Loucy (cell line): ENCODE results near the gene POMT1.

Source experiments
- H2AFZ ChIP-seq: fragments of 200-600 bp; sonication (generic); 2 replicates; pipeline ENCODE4 v1.6.0; 2016; ENCODE audit warnings: antibody characterized with exemption, mild to moderate bottlenecking, low read length, moderate library complexity
- H3F3A ChIP-seq: fragments of 200-600 bp; 2 replicates; pipeline ENCODE4 v1.6.0; 2016; ENCODE audit warnings: antibody characterized with exemption, low read depth, mild to moderate bottlenecking
- H3K27me3 ChIP-seq: fragments of 200-600 bp; sonication (generic); 2 replicates; pipeline ENCODE4 v1.6.1; 2014; ENCODE audit warnings: low read length, mild to moderate bottlenecking; ENCODE audit not compliant: insufficient read depth, poor library complexity, severe bottlenecking
- H3K36me3 ChIP-seq: fragments of 200-600 bp; sonication (generic); 2 replicates; pipeline ENCODE4 v1.6.1; 2016; ENCODE audit warnings: low read length; ENCODE audit not compliant: insufficient read depth
- H3K4me1 ChIP-seq: fragments of 200-600 bp; sonication (generic); 2 replicates; pipeline ENCODE4 v1.5.1; 2014; ENCODE audit warnings: low read length, mild to moderate bottlenecking; ENCODE audit not compliant: insufficient read depth, poor library complexity, severe bottlenecking
- H3K4me2 ChIP-seq: fragments of 200-600 bp; sonication (generic); 2 replicates; pipeline ENCODE4 v1.6.0; 2014; ENCODE audit warnings: antibody characterized with exemption, low read length, low read depth, mild to moderate bottlenecking; ENCODE audit not compliant: poor library complexity, severe bottlenecking
- H3K4me3 ChIP-seq: fragments of 200-600 bp; sonication (generic); 2 replicates; pipeline ENCODE4 v1.5.1; 2014; ENCODE audit warnings: low read length, mild to moderate bottlenecking, mixed read lengths; ENCODE audit not compliant: poor library complexity, severe bottlenecking
- H3K79me2 ChIP-seq: fragments of 200-600 bp; sonication (generic); 2 replicates; pipeline ENCODE4 v1.6.1; 2014; ENCODE audit warnings: low read length; ENCODE audit not compliant: insufficient read depth
- H3K9ac ChIP-seq: fragments of 200-600 bp; sonication (generic); 2 replicates; pipeline ENCODE4 v1.6.0; 2014; ENCODE audit warnings: mild to moderate bottlenecking, low read depth, low read length, moderate library complexity; ENCODE audit not compliant: poor library complexity, severe bottlenecking
- H3K9me2 ChIP-seq: fragments of 200-600 bp; sonication (generic); replicated peaks from 2 replicates; pipeline ENCODE4 v1.6.1; 2016; ENCODE audit warnings: low read depth, low read length, mixed read lengths
- H3K9me3 ChIP-seq: fragments of 200-600 bp; sonication (generic); 2 replicates; pipeline ENCODE4 v1.6.1; 2014; ENCODE audit warnings: mild to moderate bottlenecking, antibody characterized with exemption, low read length, low read depth; ENCODE audit not compliant: insufficient read depth
- H4K20me1 ChIP-seq: fragments of 200-600 bp; sonication (generic); 2 replicates; pipeline ENCODE4 v1.6.0; 2014; ENCODE audit warnings: antibody characterized with exemption, low read length, mild to moderate bottlenecking; ENCODE audit not compliant: insufficient read depth, poor library complexity, severe bottlenecking
- EZH2phosphoT487 ChIP-seq: fragments of 200-600 bp; IDR thresholded peaks from 2 replicates; pipeline ENCODE4 v1.6.1; 2018; ENCODE audit warnings: antibody characterized with exemption, mild to moderate bottlenecking, moderate library complexity, borderline replicate concordance
- TF ChIP-seq, protein P1 (sequence below): fragments of 200-600 bp; sonication (generic); conservative IDR thresholded peaks from 2 replicates; pipeline ENCODE4 v1.5.1; 2014; ENCODE audit warnings: mild to moderate bottlenecking, antibody characterized with exemption, low read length

The POMT1 gene

DNA sequence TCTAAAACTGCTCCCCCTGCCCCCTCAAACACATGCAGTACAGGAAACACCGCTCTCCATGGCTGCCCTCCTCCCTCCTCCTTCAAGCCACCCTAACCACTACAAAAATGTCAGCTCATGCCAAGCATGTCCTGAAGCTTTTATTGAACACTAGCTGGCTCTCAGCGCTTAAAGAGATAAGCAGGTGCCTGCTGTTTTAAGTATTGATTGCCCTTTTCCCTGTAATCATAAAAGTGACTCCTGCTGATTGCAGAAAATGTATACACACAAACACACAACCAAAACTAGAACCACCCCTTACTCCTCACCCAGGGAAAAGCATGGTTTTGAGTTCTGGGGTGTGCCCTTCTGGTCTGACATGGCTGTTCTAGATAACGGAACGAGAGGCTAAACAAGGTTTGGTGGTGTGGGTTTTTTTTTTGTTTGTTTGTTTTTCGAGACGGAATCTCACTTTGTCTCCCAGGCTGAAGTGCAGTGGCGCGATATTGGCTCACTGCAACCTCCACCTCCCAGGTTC lies 32.1 kb downstream of the POMT1 start:
- Histone ChIP-seq H3K4me3 (peak overlapping the region; percentile 1), H3K79me2 (peaks cover 13% of the 10 kb centered on the region), H3K36me3 (no peaks in the 10 kb centered on the region), H3K27me3 (no peaks in the 10 kb centered on the region), H4K20me1 (peaks cover 4% of the 10 kb centered on the region), H3K4me1 (peaks cover 17% of the 10 kb centered on the region), H3K9me3 (no peaks in the 10 kb centered on the region), H3K9me2 (no peaks in the 10 kb centered on the region), H3K9ac (no peak overlapping the region), H2AFZ (peak overlapping the region; percentile 10; the same call in 1 of the 2 replicates), H3K4me2 (peak overlapping the region; percentile 61), H3F3A (no peaks in the 10 kb centered on the region)
- TF ChIP-seq EZH2phosphoT487, result no peak
- TF ChIP-seq, protein P1, sequence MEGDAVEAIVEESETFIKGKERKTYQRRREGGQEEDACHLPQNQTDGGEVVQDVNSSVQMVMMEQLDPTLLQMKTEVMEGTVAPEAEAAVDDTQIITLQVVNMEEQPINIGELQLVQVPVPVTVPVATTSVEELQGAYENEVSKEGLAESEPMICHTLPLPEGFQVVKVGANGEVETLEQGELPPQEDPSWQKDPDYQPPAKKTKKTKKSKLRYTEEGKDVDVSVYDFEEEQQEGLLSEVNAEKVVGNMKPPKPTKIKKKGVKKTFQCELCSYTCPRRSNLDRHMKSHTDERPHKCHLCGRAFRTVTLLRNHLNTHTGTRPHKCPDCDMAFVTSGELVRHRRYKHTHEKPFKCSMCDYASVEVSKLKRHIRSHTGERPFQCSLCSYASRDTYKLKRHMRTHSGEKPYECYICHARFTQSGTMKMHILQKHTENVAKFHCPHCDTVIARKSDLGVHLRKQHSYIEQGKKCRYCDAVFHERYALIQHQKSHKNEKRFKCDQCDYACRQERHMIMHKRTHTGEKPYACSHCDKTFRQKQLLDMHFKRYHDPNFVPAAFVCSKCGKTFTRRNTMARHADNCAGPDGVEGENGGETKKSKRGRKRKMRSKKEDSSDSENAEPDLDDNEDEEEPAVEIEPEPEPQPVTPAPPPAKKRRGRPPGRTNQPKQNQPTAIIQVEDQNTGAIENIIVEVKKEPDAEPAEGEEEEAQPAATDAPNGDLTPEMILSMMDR, result no peak

DNA sequence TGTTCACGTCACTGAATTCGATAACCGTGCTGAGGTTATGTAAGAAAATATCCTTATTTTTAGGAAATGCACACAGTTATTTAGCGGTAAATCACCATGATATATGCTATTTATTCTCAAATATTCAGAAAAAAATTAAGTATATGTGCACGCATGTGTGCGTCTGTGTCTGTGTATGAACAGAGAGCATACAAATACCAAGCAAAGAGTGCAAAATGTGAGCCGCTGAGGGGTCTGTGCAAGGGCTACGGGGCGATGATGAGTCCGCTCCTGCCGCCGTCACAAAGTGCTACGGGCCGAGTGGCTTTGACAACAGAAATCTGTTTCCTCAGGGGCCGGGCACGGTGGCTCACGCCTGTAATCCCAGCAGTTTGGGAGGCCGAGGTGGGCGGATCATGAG lies 35.2 kb downstream of the POMT1 start:
- no peaks in the 10 kb centered on the region for H3K79me2 ChIP-seq
- H3K9me2 ChIP-seq, result no peaks in the 10 kb centered on the region
- no peak overlapping the region for H3K9ac ChIP-seq
- H4K20me1 ChIP-seq, result no peaks in the 10 kb centered on the region
- H3K36me3 ChIP-seq, result no peaks in the 10 kb centered on the region
- H3K4me3 ChIP-seq, result no peak overlapping the region
- H3K4me2 ChIP-seq, result no peak overlapping the region
- TF ChIP-seq, protein P1, result no peak
- TF ChIP-seq EZH2phosphoT487, result no peak
- H3K27me3 ChIP-seq, result no peaks in the 10 kb centered on the region
- H3K9me3 ChIP-seq, result no peaks in the 10 kb centered on the region
- H2AFZ ChIP-seq, result no peak overlapping the region
- H3K4me1 ChIP-seq, result peaks cover 17% of the 10 kb centered on the region
- H3F3A ChIP-seq, result no peaks in the 10 kb centered on the region

DNA sequence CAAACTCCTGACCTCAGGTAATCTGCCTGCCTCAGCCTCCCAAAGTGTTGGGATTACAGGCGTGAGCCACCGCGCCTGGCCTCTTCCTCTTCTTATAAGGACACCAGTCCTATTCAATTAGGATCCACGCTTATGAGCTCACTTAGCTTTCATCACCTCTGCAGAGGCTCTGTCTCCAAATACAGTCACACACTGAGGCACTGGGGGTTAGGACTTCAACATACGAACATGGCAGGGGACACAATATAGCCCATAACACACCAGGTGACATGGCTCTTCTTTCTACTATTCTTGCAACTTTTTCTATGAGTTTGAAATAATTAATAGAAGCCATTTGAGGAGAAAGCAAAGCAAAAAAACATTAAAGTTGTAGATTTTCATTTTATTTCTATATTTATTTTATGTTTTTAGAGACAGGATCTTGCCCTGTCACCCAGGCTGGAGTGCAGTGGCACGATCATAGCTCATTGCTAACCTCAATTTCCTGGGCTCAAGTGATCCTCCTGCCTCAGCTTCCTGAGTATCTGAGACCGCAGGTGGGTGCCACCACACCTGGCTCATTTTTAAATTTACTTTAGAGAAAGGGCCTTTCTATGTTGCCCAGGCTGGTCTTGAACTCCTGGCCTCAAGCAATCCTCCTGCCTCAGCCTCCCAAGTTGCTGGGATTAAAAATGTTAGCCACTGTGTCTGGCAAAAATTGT lies 36.7 kb downstream of the POMT1 start:
- H2AFZ ChIP-seq, result no peak overlapping the region
- H4K20me1 ChIP-seq, result no peaks in the 10 kb centered on the region
- no peaks in the 10 kb centered on the region for H3K36me3 ChIP-seq
- H3K4me1 ChIP-seq, result peaks cover 14% of the 10 kb centered on the region
- no peaks in the 10 kb centered on the region for H3F3A ChIP-seq
- H3K4me3 ChIP-seq, result no peak overlapping the region
- H3K9me3 ChIP-seq, result peaks cover 7% of the 10 kb centered on the region; the same call in 1 of the 2 replicates
- H3K27me3 ChIP-seq, result no peaks in the 10 kb centered on the region
- H3K9me2 ChIP-seq, result no peaks in the 10 kb centered on the region
- H3K9ac ChIP-seq, result no peak overlapping the region
- TF ChIP-seq, protein P1, result no peak
- no peak for TF ChIP-seq EZH2phosphoT487
- no peaks in the 10 kb centered on the region for H3K79me2 ChIP-seq
- H3K4me2 ChIP-seq, result peak overlapping the region; percentile 9
